HepG2 (cell line): ENCODE measurements around the gene ACP5. TPM values are rescaled to one million over a fixed set of nuclear protein-coding genes. Genes with fewer than 3 reads are reported as not detected.

ENCODE experiments used
- ATAD3A ChIP-seq: sonication (generic); formaldehyde crosslinking; IDR thresholded peaks from 2 replicates; pipeline ENCODE4 v1.4.0; 2020; ENCODE audit warnings: missing genetic modification reagents
- CEBPG ChIP-seq: IDR thresholded peaks from 2 replicates; pipeline ENCODE4 v1.6.1; 2016
- EEA1 ChIP-seq: sonication (generic); formaldehyde crosslinking; IDR thresholded peaks from 2 replicates; pipeline ENCODE4 v1.5.1; 2020; ENCODE audit warnings: mild to moderate bottlenecking, missing genetic modification reagents, borderline replicate concordance
- FIP1L1 ChIP-seq: fragments of 200-400 bp; formaldehyde crosslinking; IDR thresholded peaks from 2 replicates; pipeline ENCODE4 v1.6.1; 2018; ENCODE audit warnings: low read depth, mild to moderate bottlenecking, low read length, moderate library complexity, borderline replicate concordance; ENCODE audit not compliant: insufficient read depth
- GATAD1 ChIP-seq: IDR thresholded peaks from 2 replicates; pipeline ENCODE4 v1.6.1; 2016; ENCODE audit warnings: missing genetic modification reagents, missing compliant biosample characterization
- ISL2 ChIP-seq: sonication (generic); formaldehyde crosslinking; IDR thresholded peaks from 2 replicates; pipeline ENCODE4 v1.5.0; 2020; ENCODE audit warnings: missing genetic modification reagents
- MLXIP ChIP-seq: sonication (generic); formaldehyde crosslinking; IDR thresholded peaks from 2 replicates; pipeline ENCODE4 v1.9.0; 2021; ENCODE audit warnings: missing genetic modification reagents, borderline replicate concordance
- MYPOP ChIP-seq: sonication (generic); formaldehyde crosslinking; IDR thresholded peaks from 2 replicates; pipeline ENCODE4 v1.8.1; 2023; ENCODE audit warnings: mild to moderate bottlenecking, moderate library complexity, missing genetic modification reagents
- STAT6 ChIP-seq: sonication (generic); formaldehyde crosslinking; IDR thresholded peaks from 2 replicates; pipeline ENCODE4 v1.4.0; 2020; ENCODE audit warnings: missing genetic modification reagents, mild to moderate bottlenecking, borderline replicate concordance
- UBTF ChIP-seq: sonication (generic); formaldehyde crosslinking; IDR thresholded peaks from 2 replicates; pipeline ENCODE4 v1.4.0; 2020; ENCODE audit warnings: mild to moderate bottlenecking, missing genetic modification reagents
- ZBTB26 ChIP-seq: IDR thresholded peaks from 2 replicates; pipeline ENCODE4 v1.6.1; 2016; ENCODE audit warnings: missing compliant biosample characterization, missing genetic modification reagents, borderline replicate concordance
- ZNF124 ChIP-seq: sonication (generic); formaldehyde crosslinking; IDR thresholded peaks from 2 replicates; pipeline ENCODE4 v1.4.0; 2020; ENCODE audit warnings: missing genetic modification reagents
- ZNF24 ChIP-seq: fragments of 450-650 bp; IDR thresholded peaks from 2 replicates; pipeline ENCODE4 v1.6.1; 2017; ENCODE audit warnings: antibody characterized with exemption, mild to moderate bottlenecking
- ZNF709 ChIP-seq: sonication (generic); formaldehyde crosslinking; IDR thresholded peaks from 2 replicates; pipeline ENCODE4 v1.5.0; 2020; ENCODE audit warnings: mild to moderate bottlenecking, missing genetic modification reagents
- ZNF768 ChIP-seq: sonication (generic); formaldehyde crosslinking; IDR thresholded peaks from 2 replicates; pipeline ENCODE4 v1.4.0; 2020; ENCODE audit warnings: missing genetic modification reagents
- ZNF816 ChIP-seq: sonication (generic); formaldehyde crosslinking; IDR thresholded peaks from 2 replicates; pipeline ENCODE4 v1.8.0; 2022; ENCODE audit warnings: missing genetic modification reagents, mild to moderate bottlenecking, borderline replicate concordance
- ZNF83 ChIP-seq: sonication (generic); formaldehyde crosslinking; IDR thresholded peaks from 2 replicates; pipeline ENCODE4 v1.4.0; 2020; ENCODE audit warnings: missing genetic modification reagents, mild to moderate bottlenecking, borderline replicate concordance
- ZSCAN21 ChIP-seq: sonication (generic); formaldehyde crosslinking; IDR thresholded peaks from 2 replicates; pipeline ENCODE4 v1.8.0; 2022; ENCODE audit warnings: mild to moderate bottlenecking, missing genetic modification reagents, moderate library complexity, borderline replicate concordance
- ZSCAN9 ChIP-seq: IDR thresholded peaks from 2 replicates; pipeline ENCODE4 v1.6.1; 2016; ENCODE audit warnings: borderline replicate concordance
- polyA plus RNA-seq, 8 experiments: library from polyadenylated mRNA; depleted of rRNA in 3 of 8; stranded (reverse) in 7 of 8; unstranded in 1 of 8; fragments of >200 nt; fragmentation: Illumina TruSeq in 4 of 8; extraction: Trizol in 4 of 8; gene quantifications; 2 replicates each; pipeline versions ENCODE4 v1.2.1 to v1.2.3, GENCODE V29; 2011 to 2016; ENCODE audit warnings: low read depth in 4 of 8, missing spikeins in 1 of 8, mixed read lengths in 1 of 8; ENCODE audit not compliant: insufficient read depth in 1 of 8
- total RNA-seq, 5 experiments: library from RNA; depleted of rRNA; stranded (reverse); fragments of >200 nt; fragmentation: Illumina TruSeq; extraction: Trizol; gene quantifications; 2 replicates each; pipeline ENCODE4 v1.2.3, GENCODE V29; 2016; ENCODE audit warnings: low read depth in 1 of 5

The ACP5 gene
- total and polyA plus RNA-seq, 2 of the 13 experiments (the other 11 are each of a cell fraction or from before 2014, with no cell fraction given), result 1.3 to 6.7 TPM

- TF ChIP-seq MLXIP (CRISPR knock-in tag) (no peak), GATAD1 (CRISPR knock-in tag) (0 out of 2 replicates have a peak, but pooled peaks have one; percentile 12), MYPOP (CRISPR knock-in tag) (no peak), EEA1 (CRISPR knock-in tag) (no peak), ZNF83 (0 out of 2 replicates have a peak, but pooled peaks have one; percentile 30), ZNF24 (no peak), ZNF124 (CRISPR knock-in tag) (0 out of 2 replicates have a peak, but pooled peaks have one; percentile 43), ZSCAN21 (CRISPR knock-in tag) (no peak), ZNF768 (CRISPR knock-in tag) (peak; percentile 97), ZNF709 (CRISPR knock-in tag) (no peak), STAT6 (no peak), ZBTB26 (CRISPR knock-in tag) (no peak), CEBPG (CRISPR knock-in tag) (0 out of 2 replicates have a peak, but pooled peaks have one; percentile 13), ISL2 (CRISPR knock-in tag) (0 out of 2 replicates have a peak, but pooled peaks have one; percentile 19), ATAD3A (no peak), UBTF (no peak), ZNF816 (CRISPR knock-in tag) (no peak), FIP1L1 (no peak), ZSCAN9 (CRISPR knock-in tag) (no peak)
Observed at GRCh38 chr19:11535792-11536595, 41.5 kb downstream of the ACP5 start (continued).
